HepG2 (cell line): ENCODE data around the gene TMEM167B. TPM values are rescaled to one million over a fixed set of nuclear protein-coding genes. Genes with fewer than 3 reads are reported as not detected.

ENCODE experiments used
- ATF1 ChIP-seq: IDR thresholded peaks from 2 replicates; pipeline ENCODE4 v1.6.1; 2016; ENCODE audit warnings: mild to moderate bottlenecking, control low read depth
- ESRRA ChIP-seq: sonication (generic); formaldehyde crosslinking; IDR thresholded peaks from 2 replicates; pipeline ENCODE4 v1.5.1; 2020; ENCODE audit warnings: mild to moderate bottlenecking, low read depth, missing genetic modification reagents
- FOSL2 ChIP-seq: sonication (generic); formaldehyde crosslinking; IDR thresholded peaks from 2 replicates; pipeline ENCODE4 v1.4.0; 2020; ENCODE audit warnings: missing genetic modification reagents
- HES4 ChIP-seq: sonication (generic); formaldehyde crosslinking; IDR thresholded peaks from 2 replicates; pipeline ENCODE4 v1.9.0; 2021; ENCODE audit warnings: mild to moderate bottlenecking, missing genetic modification reagents, borderline replicate concordance
- KMT2B ChIP-seq: IDR thresholded peaks from 2 replicates; pipeline ENCODE4 v1.6.1; 2016; ENCODE audit warnings: missing genetic modification reagents, missing compliant biosample characterization
- MAFG ChIP-seq: sonication (generic); formaldehyde crosslinking; IDR thresholded peaks from 2 replicates; pipeline ENCODE4 v1.5.1; 2020; ENCODE audit warnings: mild to moderate bottlenecking, missing genetic modification reagents
- MBD4 ChIP-seq: IDR thresholded peaks from 2 replicates; pipeline ENCODE4 v1.6.1; 2012; ENCODE audit warnings: low read length, inconsistent platforms, borderline replicate concordance
- NFIB ChIP-seq: sonication (generic); formaldehyde crosslinking; IDR thresholded peaks from 2 replicates; pipeline ENCODE4 v1.9.0; 2021; ENCODE audit warnings: missing genetic modification reagents, mild to moderate bottlenecking, borderline replicate concordance
- NR2F2 ChIP-seq: IDR thresholded peaks from 2 replicates; pipeline ENCODE4 v1.6.1; 2012; ENCODE audit warnings: low read depth, inconsistent platforms, borderline replicate concordance
- RERE ChIP-seq: IDR thresholded peaks from 2 replicates; pipeline ENCODE4 v1.6.1; 2016; ENCODE audit warnings: low read depth, missing genetic modification reagents, missing compliant biosample characterization
- TSC22D2 ChIP-seq: sonication (generic); formaldehyde crosslinking; IDR thresholded peaks from 2 replicates; pipeline ENCODE4 v1.5.1; 2020; ENCODE audit warnings: missing genetic modification reagents, mild to moderate bottlenecking, borderline replicate concordance
- ZMYM3 ChIP-seq: sonication (generic); formaldehyde crosslinking; IDR thresholded peaks from 2 replicates; pipeline ENCODE4 v1.5.1; 2020; ENCODE audit warnings: mild to moderate bottlenecking, missing genetic modification reagents
- ZNF143 ChIP-seq: sonication (generic); formaldehyde crosslinking; IDR thresholded peaks from 2 replicates; pipeline ENCODE4 v1.4.0; 2020; ENCODE audit warnings: missing genetic modification reagents
- ZNF362 ChIP-seq: sonication (generic); formaldehyde crosslinking; IDR thresholded peaks from 2 replicates; pipeline ENCODE4 v1.4.0; 2020; ENCODE audit warnings: missing genetic modification reagents, mild to moderate bottlenecking, borderline replicate concordance
- ZNF737 ChIP-seq: sonication (generic); formaldehyde crosslinking; IDR thresholded peaks from 2 replicates; pipeline ENCODE4 v1.5.0; 2020; ENCODE audit warnings: missing genetic modification reagents, mild to moderate bottlenecking, borderline replicate concordance
- ZSCAN9 ChIP-seq: IDR thresholded peaks from 2 replicates; pipeline ENCODE4 v1.6.1; 2016; ENCODE audit warnings: borderline replicate concordance
- polyA plus RNA-seq, 8 experiments: library from polyadenylated mRNA; depleted of rRNA in 3 of 8; stranded (reverse) in 7 of 8; unstranded in 1 of 8; fragments of >200 nt; fragmentation: Illumina TruSeq in 4 of 8; extraction: Trizol in 4 of 8; gene quantifications; 2 replicates each; pipeline versions ENCODE4 v1.2.1 to v1.2.3, GENCODE V29; 2011 to 2016; ENCODE audit warnings: low read depth in 4 of 8, missing spikeins in 1 of 8, mixed read lengths in 1 of 8; ENCODE audit not compliant: insufficient read depth in 1 of 8
- total RNA-seq, 5 experiments: library from RNA; depleted of rRNA; stranded (reverse); fragments of >200 nt; fragmentation: Illumina TruSeq; extraction: Trizol; gene quantifications; 2 replicates each; pipeline ENCODE4 v1.2.3, GENCODE V29; 2016; ENCODE audit warnings: low read depth in 1 of 5
- TF ChIP-seq, protein P1 (sequence below), 2 experiments: sonication (generic) in 1 of 2; formaldehyde crosslinking in 1 of 2; IDR thresholded peaks; 2 replicates each; pipeline versions ENCODE4 v1.4.0 to v1.6.1; 2018 to 2020; ENCODE audit warnings: missing genetic modification reagents in 2 of 2, borderline replicate concordance in 1 of 2, low read depth in 1 of 2, mild to moderate bottlenecking in 1 of 2, missing biosample characterization in 1 of 2
- TF ChIP-seq, protein P2 (sequence below): IDR thresholded peaks from 2 replicates; pipeline ENCODE4 v1.6.1; 2018; ENCODE audit warnings: missing genetic modification reagents

Gene TMEM167B
- total and polyA plus RNA-seq, 2 of the 13 experiments (the other 11 are each of a cell fraction or from before 2014, with no cell fraction given), result 9.5 to 22.4 TPM

GRCh38 chr1:109084563-109085517 lies 5.7 kb upstream of the TMEM167B start (continued):
- TF ChIP-seq ZNF362 (CRISPR knock-in tag) (peak; percentile 59; the same call in 1 of the 2 replicates), ZNF143 (CRISPR knock-in tag) (no peak), ESRRA (CRISPR knock-in tag) (no peak), NR2F2 (no peak), HES4 (CRISPR knock-in tag) (no peak), NFIB (no peak), TSC22D2 (CRISPR knock-in tag) (no peak), FOSL2 (CRISPR knock-in tag) (peak; percentile 61), RERE (no peak), MAFG (CRISPR knock-in tag) (no peak), ZSCAN9 (CRISPR knock-in tag) (no peak), KMT2B (0 out of 2 replicates have a peak, but pooled peaks have one; percentile 1), ZMYM3 (CRISPR knock-in tag) (no peak), ATF1 (CRISPR knock-in tag) (no peak), ZNF737 (CRISPR knock-in tag) (no peak), MBD4 (no peak)
- TF ChIP-seq, protein P1, sequence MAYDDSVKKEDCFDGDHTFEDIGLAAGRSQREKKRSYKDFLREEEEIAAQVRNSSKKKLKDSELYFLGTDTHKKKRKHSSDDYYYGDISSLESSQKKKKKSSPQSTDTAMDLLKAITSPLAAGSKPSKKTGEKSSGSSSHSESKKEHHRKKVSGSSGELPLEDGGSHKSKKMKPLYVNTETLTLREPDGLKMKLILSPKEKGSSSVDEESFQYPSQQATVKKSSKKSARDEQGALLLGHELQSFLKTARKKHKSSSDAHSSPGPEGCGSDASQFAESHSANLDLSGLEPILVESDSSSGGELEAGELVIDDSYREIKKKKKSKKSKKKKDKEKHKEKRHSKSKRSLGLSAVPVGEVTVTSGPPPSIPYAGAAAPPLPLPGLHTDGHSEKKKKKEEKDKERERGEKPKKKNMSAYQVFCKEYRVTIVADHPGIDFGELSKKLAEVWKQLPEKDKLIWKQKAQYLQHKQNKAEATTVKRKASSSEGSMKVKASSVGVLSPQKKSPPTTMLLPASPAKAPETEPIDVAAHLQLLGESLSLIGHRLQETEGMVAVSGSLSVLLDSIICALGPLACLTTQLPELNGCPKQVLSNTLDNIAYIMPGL (CRISPR knock-in tag; IDR thresholded peaks at IDR 0.05; ENCODE audit: borderline replicate concordance in 1 of 2, low read depth in 1 of 2), result 0 out of 4 replicates have a peak, but pooled peaks of 1 of the 2 experiments have one; percentile 42
- TF ChIP-seq, protein P2, sequence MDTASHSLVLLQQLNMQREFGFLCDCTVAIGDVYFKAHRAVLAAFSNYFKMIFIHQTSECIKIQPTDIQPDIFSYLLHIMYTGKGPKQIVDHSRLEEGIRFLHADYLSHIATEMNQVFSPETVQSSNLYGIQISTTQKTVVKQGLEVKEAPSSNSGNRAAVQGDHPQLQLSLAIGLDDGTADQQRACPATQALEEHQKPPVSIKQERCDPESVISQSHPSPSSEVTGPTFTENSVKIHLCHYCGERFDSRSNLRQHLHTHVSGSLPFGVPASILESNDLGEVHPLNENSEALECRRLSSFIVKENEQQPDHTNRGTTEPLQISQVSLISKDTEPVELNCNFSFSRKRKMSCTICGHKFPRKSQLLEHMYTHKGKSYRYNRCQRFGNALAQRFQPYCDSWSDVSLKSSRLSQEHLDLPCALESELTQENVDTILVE (CRISPR knock-in tag), result no peak
